SU-DHL-6 (cell line): Measurements from ENCODE around the gene PDZRN3.

ENCODE experiments used
- H2AFZ ChIP-seq: fragments of 200-600 bp; sonication (generic); 2 replicates; pipeline ENCODE4 v1.6.1; 2014; ENCODE audit warnings: low read depth, mild to moderate bottlenecking, moderate library complexity, mixed read lengths, antibody characterized with exemption, low read length; ENCODE audit not compliant: severe bottlenecking
- H3F3A ChIP-seq: fragments of 200-600 bp; shearing (Covaris generic); 2 replicates; pipeline ENCODE4 v1.6.0; 2016; ENCODE audit warnings: antibody characterized with exemption, mild to moderate bottlenecking; ENCODE audit not compliant: insufficient read depth
- H3K27ac ChIP-seq: fragments of 200-600 bp; sonication (generic); 2 replicates; pipeline ENCODE4 v1.5.1; 2016; ENCODE audit warnings: low read depth, mild to moderate bottlenecking, low read length, moderate library complexity, mixed read lengths
- H3K27me3 ChIP-seq: fragments of 200-600 bp; sonication (generic), shearing (Covaris generic); 2 replicates; pipeline ENCODE4 v1.6.0; 2014; ENCODE audit warnings: mild to moderate bottlenecking, low read length
- H3K36me3 ChIP-seq: fragments of 200-600 bp; sonication (generic); 2 replicates; pipeline ENCODE4 v1.6.1; 2014; ENCODE audit warnings: mild to moderate bottlenecking, low read length, mixed read lengths
- H3K4me2 ChIP-seq: fragments of 300-600, 200-600 bp; shearing (Covaris generic), sonication (generic); 2 replicates; pipeline ENCODE4 v1.6.0; 2014; ENCODE audit warnings: low read length, low read depth, mild to moderate bottlenecking; ENCODE audit not compliant: poor library complexity, severe bottlenecking
- H3K4me3 ChIP-seq: fragments of 200-600 bp; sonication (generic); 2 replicates; pipeline ENCODE4 v1.5.1; 2014; ENCODE audit warnings: antibody characterized with exemption, low read length, mild to moderate bottlenecking, mixed read lengths; ENCODE audit not compliant: insufficient read depth, poor library complexity, severe bottlenecking
- H3K79me2 ChIP-seq: fragments of 200-600 bp; sonication (generic); 2 replicates; pipeline ENCODE4 v1.6.1; 2014; ENCODE audit warnings: mild to moderate bottlenecking, low read length, moderate library complexity; ENCODE audit not compliant: insufficient read depth
- H3K9ac ChIP-seq: fragments of 200-600 bp; sonication (generic); 2 replicates; pipeline ENCODE4 v1.7.0; 2014; ENCODE audit warnings: mild to moderate bottlenecking, low read length
- H3K9me2 ChIP-seq: fragments of 200-600 bp; sonication (generic); replicated peaks from 2 replicates; pipeline ENCODE4 v1.6.1; 2014; ENCODE audit warnings: low read length; ENCODE audit not compliant: insufficient read depth
- H3K9me3 ChIP-seq: fragments of 200-600 bp; sonication (generic); 2 replicates; pipeline ENCODE4 v1.6.1; 2014; ENCODE audit warnings: low read length, mixed read lengths; ENCODE audit not compliant: insufficient read depth
- H4K20me1 ChIP-seq: fragments of 200-600 bp; sonication (generic); 2 replicates; pipeline ENCODE4 v1.6.1; 2014; ENCODE audit warnings: low read depth, mild to moderate bottlenecking, antibody characterized with exemption, low read length, moderate library complexity, mixed read lengths
- EZH2phosphoT487 ChIP-seq: fragments of 200-600 bp; sonication (generic), shearing (Covaris generic); conservative IDR thresholded peaks from 2 replicates; pipeline ENCODE4 v1.6.1; 2018; ENCODE audit warnings: mild to moderate bottlenecking, antibody characterized with exemption, low read length, moderate library complexity, mixed read lengths
- TF ChIP-seq, protein P1 (sequence below): fragments of 200-600 bp; sonication (generic); IDR thresholded peaks from one replicate; pipeline ENCODE4 v1.5.1; 2017; ENCODE audit warnings: antibody characterized with exemption, mild to moderate bottlenecking, low read length, moderate library complexity; ENCODE audit not compliant: insufficient read depth, poor library complexity, severe bottlenecking

PDZRN3 gene

DNA sequence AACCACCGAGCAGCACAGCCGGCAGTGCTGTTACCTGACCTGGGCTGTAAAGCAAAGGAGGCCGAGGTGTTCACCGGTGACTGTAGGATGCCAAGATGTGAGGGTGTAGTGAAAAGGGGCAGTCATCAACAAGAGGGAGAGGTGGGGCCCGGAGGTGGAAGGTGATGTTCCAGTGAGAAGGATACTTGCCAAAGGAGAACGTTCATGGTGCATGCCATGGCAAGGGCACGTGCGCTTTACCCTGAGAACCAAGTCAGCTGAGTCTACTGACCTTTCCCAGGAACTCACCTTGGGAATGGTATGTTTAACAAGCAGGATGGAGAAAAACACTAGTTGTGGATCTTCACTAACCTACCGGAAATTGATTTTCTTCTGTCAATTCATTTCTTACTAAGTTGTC, 211.1 kb downstream of the PDZRN3 start:
- Histone ChIP-seq H3F3A (no peaks in the 10 kb centered on the region), H3K36me3 (no peaks in the 10 kb centered on the region), H3K79me2 (no peaks in the 10 kb centered on the region), H3K27me3 (no peaks in the 10 kb centered on the region), H3K4me3 (no peak overlapping the region), H3K27ac (no peak overlapping the region), H3K9me3 (no peaks in the 10 kb centered on the region), H3K9me2 (no peaks in the 10 kb centered on the region), H3K4me2 (no peak overlapping the region), H2AFZ (no peak overlapping the region), H4K20me1 (no peaks in the 10 kb centered on the region), H3K9ac (no peak overlapping the region)
- TF ChIP-seq EZH2phosphoT487: no peak
- TF ChIP-seq, protein P1, sequence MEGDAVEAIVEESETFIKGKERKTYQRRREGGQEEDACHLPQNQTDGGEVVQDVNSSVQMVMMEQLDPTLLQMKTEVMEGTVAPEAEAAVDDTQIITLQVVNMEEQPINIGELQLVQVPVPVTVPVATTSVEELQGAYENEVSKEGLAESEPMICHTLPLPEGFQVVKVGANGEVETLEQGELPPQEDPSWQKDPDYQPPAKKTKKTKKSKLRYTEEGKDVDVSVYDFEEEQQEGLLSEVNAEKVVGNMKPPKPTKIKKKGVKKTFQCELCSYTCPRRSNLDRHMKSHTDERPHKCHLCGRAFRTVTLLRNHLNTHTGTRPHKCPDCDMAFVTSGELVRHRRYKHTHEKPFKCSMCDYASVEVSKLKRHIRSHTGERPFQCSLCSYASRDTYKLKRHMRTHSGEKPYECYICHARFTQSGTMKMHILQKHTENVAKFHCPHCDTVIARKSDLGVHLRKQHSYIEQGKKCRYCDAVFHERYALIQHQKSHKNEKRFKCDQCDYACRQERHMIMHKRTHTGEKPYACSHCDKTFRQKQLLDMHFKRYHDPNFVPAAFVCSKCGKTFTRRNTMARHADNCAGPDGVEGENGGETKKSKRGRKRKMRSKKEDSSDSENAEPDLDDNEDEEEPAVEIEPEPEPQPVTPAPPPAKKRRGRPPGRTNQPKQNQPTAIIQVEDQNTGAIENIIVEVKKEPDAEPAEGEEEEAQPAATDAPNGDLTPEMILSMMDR: no peak

DNA sequence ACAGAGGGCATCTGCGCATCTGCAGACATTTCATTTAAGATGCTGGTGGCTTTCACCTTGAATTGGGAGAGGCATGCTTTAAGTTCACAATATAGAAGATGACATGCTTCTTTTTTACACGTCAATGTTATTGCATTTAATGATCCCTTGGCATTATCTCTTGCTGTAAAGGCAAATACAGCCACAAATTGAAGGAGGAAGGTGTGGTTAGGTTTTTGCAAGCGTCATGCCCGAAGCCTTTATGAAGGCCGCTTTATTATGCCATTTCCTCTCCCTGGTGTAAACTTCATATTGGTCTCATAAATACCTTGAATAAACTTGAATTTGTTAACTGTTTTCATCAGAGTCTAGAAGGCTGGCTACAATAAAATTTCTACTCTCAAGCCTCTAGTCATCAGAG, 212.7 kb downstream of the PDZRN3 start:
- TF ChIP-seq EZH2phosphoT487: no peak
- TF ChIP-seq, protein P1: no peak
- no peak overlapping the region for H3K9ac ChIP-seq
- H3K9me2 ChIP-seq: no peaks in the 10 kb centered on the region
- no peaks in the 10 kb centered on the region for H4K20me1 ChIP-seq
- no peaks in the 10 kb centered on the region for H3K36me3 ChIP-seq
- no peak overlapping the region for H2AFZ ChIP-seq
- no peaks in the 10 kb centered on the region for H3K27me3 ChIP-seq
- no peak overlapping the region for H3K27ac ChIP-seq
- no peaks in the 10 kb centered on the region for H3K9me3 ChIP-seq
- H3F3A ChIP-seq: no peaks in the 10 kb centered on the region
- H3K4me3 ChIP-seq: no peak overlapping the region
- no peak overlapping the region for H3K4me2 ChIP-seq
- H3K79me2 ChIP-seq: no peaks in the 10 kb centered on the region

DNA sequence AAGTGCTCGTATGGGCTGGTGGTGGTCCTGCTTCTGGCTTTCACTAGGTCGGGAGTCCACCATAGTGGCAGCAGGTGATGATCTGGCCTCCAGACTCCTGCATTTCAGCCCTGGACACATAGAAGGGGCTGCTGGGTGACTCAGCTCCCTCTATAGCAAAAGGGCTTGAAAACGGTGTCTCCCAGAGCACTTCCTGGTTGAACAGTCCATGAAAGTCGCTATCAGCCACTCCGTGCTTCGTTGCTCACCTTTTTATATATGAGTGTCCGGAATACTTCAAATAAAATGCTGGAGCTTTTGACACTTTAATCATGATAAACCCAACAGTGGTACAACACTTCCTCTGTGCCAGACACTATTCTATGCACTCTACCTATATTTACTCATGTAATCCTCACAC, 213.2 kb downstream of the PDZRN3 start:
- Histone ChIP-seq H3K79me2 (no peaks in the 10 kb centered on the region), H3K9me2 (no peaks in the 10 kb centered on the region), H3K4me3 (no peak overlapping the region), H3K36me3 (no peaks in the 10 kb centered on the region), H4K20me1 (no peaks in the 10 kb centered on the region), H3F3A (no peaks in the 10 kb centered on the region), H3K9me3 (no peaks in the 10 kb centered on the region), H3K4me2 (no peak overlapping the region), H3K27me3 (no peaks in the 10 kb centered on the region), H3K9ac (no peak overlapping the region), H2AFZ (no peak overlapping the region), H3K27ac (no peak overlapping the region)
- no peak for TF ChIP-seq EZH2phosphoT487
- TF ChIP-seq, protein P1: no peak
